Endothelial cell of umbilical vein (primary cell): ENCODE measurements around the gene CLSTN2. TPM values are rescaled to one million over a fixed set of nuclear protein-coding genes. Genes with fewer than 3 reads are reported as not detected.

Source experiments
- BruUV-seq: library from RNA; stranded (reverse); fragments of 400-500 nt; replicated peaks from 2 replicates; lab custom pipeline; 2021; lab: Mats Ljungman, UMichigan
- CTCF ChIA-PET: fragments of 300-600, 350-600 bp; sonication (Branson Sonifier 250); formaldehyde crosslinking; loops from one replicate; lab custom pipeline; 2021; ENCODE audit warnings: antibody characterized with exemption, inconsistent platforms; lab: Charles Lee
- POLR2A ChIA-PET: fragments of 300-600, 350-600 bp; sonication (Branson Sonifier 250); formaldehyde crosslinking; loops from one replicate; lab custom pipeline; 2021; ENCODE audit warnings: antibody characterized with exemption, inconsistent platforms; lab: Charles Lee
- DNase-seq: peaks from one replicate; pipeline ENCODE4 v3.0.0-alpha.2; 2011; ENCODE audit warnings: low read depth, low spot score
- FAIRE-seq: peaks from 2 replicates; lab custom pipeline; 2011; peaks lifted over from hg19 to GRCh38; lab: Jason Lieb, UNC
- H2AFZ ChIP-seq: 2 replicates; pipeline ENCODE4 v1.6.0; 2012; ENCODE audit warnings: low read depth, low read length, control low read depth, inconsistent platforms
- H3K27ac ChIP-seq: 2 replicates; pipeline ENCODE4 v1.5.1; 2011; ENCODE audit warnings: low read depth, mild to moderate bottlenecking, control low read depth, low read length, moderate library complexity; ENCODE audit not compliant: insufficient read depth
- H3K27me3 ChIP-seq, 2 experiments: 2 replicates each; pipeline versions ENCODE4 v1.6.0 to v1.6.1; 2011; ENCODE audit warnings: low read length in 2 of 2, mixed read lengths in 1 of 2; ENCODE audit not compliant: control insufficient read depth in 2 of 2, insufficient read depth in 2 of 2
- H3K36me3 ChIP-seq, 2 experiments: 2 replicates in 1 of 2; 3 replicates in 1 of 2; pipeline ENCODE4 v1.5.1; 2011; ENCODE audit warnings: low read length in 2 of 2, mild to moderate bottlenecking in 1 of 2, moderate library complexity in 1 of 2; ENCODE audit not compliant: control insufficient read depth in 2 of 2, insufficient read depth in 2 of 2; ENCODE audit errors: extremely low read depth in 1 of 2
- H3K4me1 ChIP-seq: 3 replicates; pipeline ENCODE4 v1.5.1; 2011; ENCODE audit warnings: mild to moderate bottlenecking, low read length; ENCODE audit not compliant: control insufficient read depth, insufficient read depth; ENCODE audit errors: extremely low read depth
- H3K4me2 ChIP-seq: 2 replicates; pipeline ENCODE4 v1.6.1; 2011; ENCODE audit warnings: low read length, control low read depth, mixed read lengths; ENCODE audit not compliant: insufficient read depth
- H3K4me3 ChIP-seq, 3 experiments: fragments of 200-600 bp in 1 of 3; sonication (generic), shearing (Covaris generic) in 1 of 3; replicated peaks in 1 of 3; 2 replicates each; pipeline ENCODE4 v1.5.1; 2011 to 2016; ENCODE audit warnings: control low read depth in 3 of 3, low read length in 3 of 3, mild to moderate bottlenecking in 2 of 3, inconsistent platforms in 1 of 3, low read depth in 1 of 3, moderate library complexity in 1 of 3; ENCODE audit not compliant: insufficient read depth in 1 of 3
- H3K79me2 ChIP-seq: 2 replicates; pipeline ENCODE4 v1.6.0; 2012; ENCODE audit warnings: low read length, inconsistent platforms; ENCODE audit not compliant: control insufficient read depth, insufficient read depth
- H3K9ac ChIP-seq: replicated peaks from 2 replicates; pipeline ENCODE3; 2011; ENCODE audit warnings: low read length, control low read depth; ENCODE audit not compliant: insufficient read depth; ENCODE audit errors: extremely low read depth
- H3K9me1 ChIP-seq: replicated peaks from 3 replicates; pipeline ENCODE4 v1.6.0; 2011; ENCODE audit warnings: mild to moderate bottlenecking, low read length; ENCODE audit not compliant: control insufficient read depth, insufficient read depth; ENCODE audit errors: extremely low read depth
- H3K9me3 ChIP-seq: replicated peaks from 2 replicates; pipeline ENCODE4 v1.5.1; 2012; ENCODE audit warnings: low read length, inconsistent platforms; ENCODE audit not compliant: control insufficient read depth, insufficient read depth
- H4K20me1 ChIP-seq: replicated peaks from 2 replicates; pipeline ENCODE3; 2011; ENCODE audit warnings: mild to moderate bottlenecking, low read length; ENCODE audit not compliant: control insufficient read depth, insufficient read depth; ENCODE audit errors: extremely low read depth
- EZH2 ChIP-seq: IDR thresholded peaks from 2 replicates; pipeline ENCODE4 v1.6.1; 2012; ENCODE audit warnings: borderline replicate concordance, low read depth, mild to moderate bottlenecking, moderate library complexity, low read length, inconsistent platforms; ENCODE audit not compliant: severe bottlenecking
- FOS ChIP-seq: IDR thresholded peaks from 2 replicates; pipeline ENCODE4 v1.6.1; 2011; ENCODE audit warnings: mild to moderate bottlenecking, low read length, moderate library complexity, borderline replicate concordance; ENCODE audit not compliant: insufficient read depth
- GATA2 ChIP-seq: IDR thresholded peaks from 2 replicates; pipeline ENCODE4 v1.7.0; 2011; ENCODE audit warnings: low read depth, mild to moderate bottlenecking, moderate library complexity, mixed read lengths, low read length; ENCODE audit not compliant: insufficient read length, insufficient read depth
- JUN ChIP-seq: IDR thresholded peaks from 2 replicates; pipeline ENCODE4 v1.6.1; 2011; ENCODE audit warnings: borderline replicate concordance, low read depth; ENCODE audit not compliant: insufficient read length, insufficient read depth
- MYC ChIP-seq: IDR thresholded peaks from one replicate; pipeline ENCODE4 v1.6.1; 2011; ENCODE audit warnings: mild to moderate bottlenecking, low read depth, low read length
- POLR2A ChIP-seq: IDR thresholded peaks from 2 replicates; pipeline ENCODE4 v1.6.1; 2012; ENCODE audit warnings: low read depth, mild to moderate bottlenecking, control low read depth, low read length
- POLR2AphosphoS5 ChIP-seq: IDR thresholded peaks from 2 replicates; pipeline ENCODE4 v1.6.1; 2012; ENCODE audit warnings: low read depth, mild to moderate bottlenecking, control low read depth, low read length, moderate library complexity; ENCODE audit not compliant: insufficient read depth
- dilution Hi-C: fragments of 300-500 bp; cut with MboI; formaldehyde crosslinking; loops from one replicate; pipeline ENCODE4 v1.15.0; 2019; ENCODE audit warnings: low sequenced_read_pairs; ENCODE audit not compliant: extremely low pct_ligation_motif_present
- intact Hi-C: fragments of 100-400 bp; cut with micrococcal nuclease; formaldehyde crosslinking; loops from one replicate; pipeline ENCODE4 v1.10.0; 2022
- polyA plus RNA-seq, 4 experiments: library from polyadenylated mRNA; depleted of rRNA in 3 of 4; stranded (reverse) in 3 of 4; unstranded in 1 of 4; fragments of >200 nt; gene quantifications; 2 replicates each; pipeline versions ENCODE4 v1.2.1 to v1.2.3, GENCODE V29; 2011 to 2012; ENCODE audit warnings: missing spikeins in 1 of 4
- total RNA-seq: library from RNA; stranded (reverse); gene quantifications from 2 replicates; pipeline ENCODE4 v1.2.3, GENCODE V29; 2021
- TF ChIP-seq, protein P1 (sequence below): IDR thresholded peaks from 2 replicates; pipeline ENCODE4 v1.6.1; 2011; ENCODE audit not compliant: insufficient read depth, insufficient read length
- TF ChIP-seq, protein P2 (sequence below), 2 donors: IDR thresholded peaks; 1 replicate in 1 of 2; 2 replicates in 1 of 2; pipeline ENCODE4 v1.5.1; 2011; ENCODE audit warnings: low read length in 2 of 2, mild to moderate bottlenecking in 2 of 2, moderate library complexity in 2 of 2, control low read depth in 1 of 2, inconsistent platforms in 1 of 2, low read depth in 1 of 2; ENCODE audit not compliant: insufficient read depth in 1 of 2; ENCODE audit errors: extremely low read depth in 1 of 2

CLSTN2 gene
- total and polyA plus RNA-seq, 2 donors (not counting 3 experiments of a cell fraction or from before 2014, with no cell fraction given): 0.26 to 0.38 TPM

DNA sequence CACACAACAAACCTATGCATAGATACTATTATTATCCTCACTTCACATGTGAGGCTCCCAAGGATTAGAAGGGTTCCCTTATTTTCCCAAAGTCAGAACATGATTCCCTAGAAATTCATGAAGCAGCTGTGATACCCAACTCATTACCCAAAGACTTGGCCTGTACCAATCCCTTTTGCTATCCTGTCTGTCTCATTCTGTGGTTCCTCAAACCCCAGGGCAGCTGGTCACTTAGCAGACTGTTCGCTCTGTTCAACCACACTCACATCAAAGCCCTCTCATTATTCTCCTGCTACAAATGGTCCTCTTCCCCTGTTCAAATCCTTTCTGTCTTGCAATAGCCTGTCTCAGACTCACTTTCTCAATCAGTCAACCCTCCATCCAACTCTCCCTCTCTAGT is 588.6 kb downstream of the CLSTN2 start:
- Histone ChIP-seq H3K9me1 (no peaks in the 10 kb centered on the region), H3K79me2 (no peaks in the 10 kb centered on the region), H3K9ac (no peak overlapping the region), H3K36me3 (no peaks in the 10 kb centered on the region), H3K4me3 (no peak overlapping the region), H3K4me1 (no peaks in the 10 kb centered on the region), H3K9me3 (no peaks in the 10 kb centered on the region), H2AFZ (no peak overlapping the region), H4K20me1 (no peaks in the 10 kb centered on the region), H3K27me3 (no peaks in the 10 kb centered on the region), H3K27ac (no peak overlapping the region), H3K4me2 (no peak overlapping the region)
- ChIA-PET POLR2A (no interaction called here), CTCF (no interaction called here)
- FAIRE-seq (no peak), DNase-seq (no peak)
- TF ChIP-seq POLR2A: no peak
- TF ChIP-seq, protein P1, sequence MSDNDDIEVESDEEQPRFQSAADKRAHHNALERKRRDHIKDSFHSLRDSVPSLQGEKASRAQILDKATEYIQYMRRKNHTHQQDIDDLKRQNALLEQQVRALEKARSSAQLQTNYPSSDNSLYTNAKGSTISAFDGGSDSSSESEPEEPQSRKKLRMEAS: no peak
- TF ChIP-seq MYC: no peak
- BruUV-seq: no TSS peak
- intact Hi-C loops (no loop called here), dilution Hi-C loops (no loop called here)

- H2AFZ ChIP-seq: no peak overlapping the region
- CTCF ChIA-PET: no interaction called here
- H3K36me3 ChIP-seq: no peaks in the 10 kb centered on the region
- no peaks in the 10 kb centered on the region for H3K4me1 ChIP-seq
- no peak overlapping the region for H3K4me3 ChIP-seq
- dilution Hi-C loops (no loop called here), intact Hi-C loops (no loop called here)
- DNase-seq: no peak
- FAIRE-seq: no peak
- H3K9ac ChIP-seq: no peak overlapping the region
- H3K9me3 ChIP-seq: no peaks in the 10 kb centered on the region
- no TSS peak for BruUV-seq
- no peaks in the 10 kb centered on the region for H3K9me1 ChIP-seq
- H3K27me3 ChIP-seq: no peaks in the 10 kb centered on the region
- TF ChIP-seq, protein P1: no peak
- no peak for TF ChIP-seq MYC
- TF ChIP-seq EZH2: no peak
- no peak for TF ChIP-seq FOS
- TF ChIP-seq POLR2A: no peak
- TF ChIP-seq POLR2AphosphoS5: no peak
- TF ChIP-seq GATA2: no peak
- no peak for TF ChIP-seq JUN
- TF ChIP-seq, protein P2, sequence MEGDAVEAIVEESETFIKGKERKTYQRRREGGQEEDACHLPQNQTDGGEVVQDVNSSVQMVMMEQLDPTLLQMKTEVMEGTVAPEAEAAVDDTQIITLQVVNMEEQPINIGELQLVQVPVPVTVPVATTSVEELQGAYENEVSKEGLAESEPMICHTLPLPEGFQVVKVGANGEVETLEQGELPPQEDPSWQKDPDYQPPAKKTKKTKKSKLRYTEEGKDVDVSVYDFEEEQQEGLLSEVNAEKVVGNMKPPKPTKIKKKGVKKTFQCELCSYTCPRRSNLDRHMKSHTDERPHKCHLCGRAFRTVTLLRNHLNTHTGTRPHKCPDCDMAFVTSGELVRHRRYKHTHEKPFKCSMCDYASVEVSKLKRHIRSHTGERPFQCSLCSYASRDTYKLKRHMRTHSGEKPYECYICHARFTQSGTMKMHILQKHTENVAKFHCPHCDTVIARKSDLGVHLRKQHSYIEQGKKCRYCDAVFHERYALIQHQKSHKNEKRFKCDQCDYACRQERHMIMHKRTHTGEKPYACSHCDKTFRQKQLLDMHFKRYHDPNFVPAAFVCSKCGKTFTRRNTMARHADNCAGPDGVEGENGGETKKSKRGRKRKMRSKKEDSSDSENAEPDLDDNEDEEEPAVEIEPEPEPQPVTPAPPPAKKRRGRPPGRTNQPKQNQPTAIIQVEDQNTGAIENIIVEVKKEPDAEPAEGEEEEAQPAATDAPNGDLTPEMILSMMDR (IDR thresholded peaks at IDR 0.05; ENCODE audit: extremely low read depth in 1 of 2, insufficient read depth in 1 of 2, low read depth in 1 of 2, low read length in 2 of 2): no peak
- no peak overlapping the region for H3K27ac ChIP-seq
- H4K20me1 ChIP-seq: no peaks in the 10 kb centered on the region
- H3K79me2 ChIP-seq: no peaks in the 10 kb centered on the region
- POLR2A ChIA-PET: no interaction called here
- no peak overlapping the region for H3K4me2 ChIP-seq
These were observed 592.2 kb downstream of the CLSTN2 start for GRCh38 chr3:140527156-140527555.
